Central memory CD8-positive, alpha-beta T cell (primary cell): ENCODE measurements around the gene NMNAT3.
"Not testable (repeated sequence)": the region's sequence is repeated elsewhere in the genome, so short reads cannot be mapped to it uniquely, and the experiment has no call there.

Source experiments
- ATAC-seq: fragments of 150-1000 bp; cut with Tn5 transposase; replicated peaks from 2 replicates; pipeline ENCODE4 v1.10.0; 2022; ENCODE audit warnings: mild to moderate bottlenecking, moderate FRiP score, moderate number of reproducible peaks; ENCODE audit not compliant: poor library complexity, severe bottlenecking; ENCODE audit errors: extremely low read depth
- DNase-seq, 2 donors: peaks; one replicate each; pipeline ENCODE4 v3.0.0; 2021; ENCODE audit warnings: low spot score in 2 of 2
- H3K27ac Mint-ChIP-seq: one replicate; pipeline ENCODE4 v1.8.0; 2022; ENCODE audit warnings: low read depth, mild to moderate bottlenecking, moderate library complexity, mixed read lengths
- H3K27me3 Mint-ChIP-seq: one replicate; pipeline ENCODE4 v1.8.0; 2022; ENCODE audit warnings: mixed read lengths
- H3K36me3 Mint-ChIP-seq: one replicate; pipeline ENCODE4 v1.8.0; 2022; ENCODE audit warnings: mild to moderate bottlenecking, moderate library complexity, mixed read lengths; ENCODE audit not compliant: insufficient read depth
- H3K4me1 Mint-ChIP-seq: one replicate; pipeline ENCODE4 v1.8.0; 2022; ENCODE audit warnings: mixed read lengths
- H3K4me3 Mint-ChIP-seq: one replicate; pipeline ENCODE4 v1.8.0; 2022; ENCODE audit warnings: mild to moderate bottlenecking, moderate library complexity, mixed read lengths
- H3K9me3 Mint-ChIP-seq: one replicate; pipeline ENCODE4 v1.8.0; 2022; ENCODE audit warnings: mixed read lengths

NMNAT3 gene

DNA sequence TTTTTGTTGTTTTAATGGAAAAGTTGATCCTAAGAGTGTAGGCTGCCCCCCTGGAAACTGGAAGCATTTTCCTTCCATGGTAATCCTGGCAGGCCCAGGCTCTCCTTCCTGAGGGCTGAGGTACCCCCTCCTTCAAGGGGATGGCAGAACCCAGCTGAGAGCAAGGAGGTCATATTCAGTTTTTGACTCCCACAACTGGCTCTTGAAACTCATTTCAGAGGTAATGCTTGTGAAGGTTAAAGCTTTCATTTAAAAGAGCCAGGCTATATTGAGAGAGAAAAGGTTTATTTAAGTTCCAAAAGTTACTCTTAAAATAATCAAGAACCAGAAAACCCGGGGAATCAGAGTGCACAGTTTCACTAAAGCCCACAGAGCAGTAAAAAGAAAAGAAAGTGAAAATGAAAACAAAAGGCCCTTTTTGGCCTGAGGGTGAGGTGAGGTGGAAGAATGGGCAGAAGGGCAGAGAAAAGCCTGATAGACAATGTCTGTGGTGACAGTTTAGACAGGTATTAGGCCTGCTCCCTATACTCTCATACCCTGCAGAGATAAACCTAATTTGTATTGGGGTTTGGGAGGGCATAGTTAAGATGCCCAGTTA is 91.3 kb downstream of the NMNAT3 start:
- H3K4me1 Mint-ChIP-seq = no peaks in the 10 kb centered on the region
- H3K27ac Mint-ChIP-seq = no peak overlapping the region

DNA sequence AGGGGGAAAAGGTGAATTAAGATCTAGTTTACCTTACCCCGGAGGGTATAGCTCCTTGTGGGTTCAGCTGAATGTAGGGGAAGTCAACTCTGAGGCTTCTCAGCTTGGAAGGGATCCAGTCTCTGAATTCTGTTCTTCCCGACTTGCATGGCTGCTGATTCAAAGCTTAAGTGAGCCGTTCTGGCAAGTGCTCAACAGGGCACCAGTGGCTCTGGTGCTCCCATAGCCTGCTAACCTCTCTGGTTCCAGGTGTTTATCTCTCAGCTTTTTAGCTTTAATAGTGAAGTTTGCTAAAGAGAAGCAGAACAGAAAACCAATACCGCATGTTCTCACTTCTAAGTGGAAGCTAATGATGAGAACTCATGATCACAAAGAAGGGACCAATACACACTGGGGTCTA is 92.0 kb downstream of the NMNAT3 start:
- no peak for ATAC-seq
- H3K4me1 Mint-ChIP-seq = no peaks in the 10 kb centered on the region
- no peaks in the 10 kb centered on the region for H3K36me3 Mint-ChIP-seq
- H3K27me3 Mint-ChIP-seq = no peaks in the 10 kb centered on the region
- no peaks in the 10 kb centered on the region for H3K9me3 Mint-ChIP-seq
- H3K27ac Mint-ChIP-seq = no peak overlapping the region
- DNase-seq = no peak
- no peak overlapping the region for H3K4me3 Mint-ChIP-seq

More for the DNA sequence above, 91.3 kb downstream of the NMNAT3 start:
- Mint-ChIP-seq H3K27me3 (no peaks in the 10 kb centered on the region), H3K9me3 (no peaks in the 10 kb centered on the region), H3K4me3 (no peak overlapping the region), H3K36me3 (no peaks in the 10 kb centered on the region)
- no peak for DNase-seq
- no peak for ATAC-seq

DNA sequence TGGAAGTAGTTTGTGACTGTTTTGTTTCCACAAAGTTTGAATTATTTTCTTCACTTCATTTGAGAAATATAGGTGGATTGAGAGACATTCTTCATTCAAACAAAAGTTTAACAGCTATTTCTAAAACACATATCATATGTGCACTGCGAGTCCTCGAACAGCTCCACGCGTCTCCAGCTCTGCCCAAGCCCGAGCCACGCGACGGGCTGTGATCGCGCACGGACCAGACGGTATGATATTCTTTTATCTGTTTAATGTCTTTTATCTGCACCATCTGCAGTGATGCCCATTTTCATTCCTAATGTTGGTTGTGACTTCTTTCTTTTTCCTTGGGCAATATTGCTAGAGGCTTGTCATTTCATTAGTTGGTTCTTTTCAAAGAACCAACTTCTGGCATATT is 94.1 kb downstream of the NMNAT3 start:
- H3K36me3 Mint-ChIP-seq, ATAC-seq, H3K27ac Mint-ChIP-seq, H3K4me3 Mint-ChIP-seq, H3K27me3 Mint-ChIP-seq, DNase-seq, H3K9me3 Mint-ChIP-seq, H3K4me1 Mint-ChIP-seq: not testable (repeated sequence)

DNA sequence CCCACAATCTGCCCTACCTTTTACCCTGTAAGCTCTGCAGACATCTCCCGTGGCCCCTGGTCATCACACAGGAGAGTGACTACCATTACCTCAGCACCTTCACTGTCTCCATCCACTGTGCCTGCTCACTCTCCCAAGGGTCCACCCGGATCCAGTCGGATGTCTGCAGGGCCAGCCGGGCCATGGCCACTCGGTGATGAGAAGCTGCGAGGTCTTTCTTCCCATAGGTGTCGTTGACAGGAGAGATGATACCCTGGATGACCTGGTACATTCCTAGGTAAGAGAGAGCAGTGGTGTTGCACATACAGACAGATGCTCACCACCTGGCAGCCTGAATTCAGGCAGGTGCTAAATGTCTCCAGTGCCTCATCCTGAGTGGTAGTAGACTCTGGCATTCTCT is 99.0 kb downstream of the NMNAT3 start:
- Mint-ChIP-seq H3K4me1 (no peaks in the 10 kb centered on the region), H3K9me3 (no peaks in the 10 kb centered on the region), H3K27ac (no peak overlapping the region), H3K4me3 (no peak overlapping the region), H3K36me3 (no peaks in the 10 kb centered on the region), H3K27me3 (no peaks in the 10 kb centered on the region)
- no peak for ATAC-seq
- no peak for DNase-seq

DNA sequence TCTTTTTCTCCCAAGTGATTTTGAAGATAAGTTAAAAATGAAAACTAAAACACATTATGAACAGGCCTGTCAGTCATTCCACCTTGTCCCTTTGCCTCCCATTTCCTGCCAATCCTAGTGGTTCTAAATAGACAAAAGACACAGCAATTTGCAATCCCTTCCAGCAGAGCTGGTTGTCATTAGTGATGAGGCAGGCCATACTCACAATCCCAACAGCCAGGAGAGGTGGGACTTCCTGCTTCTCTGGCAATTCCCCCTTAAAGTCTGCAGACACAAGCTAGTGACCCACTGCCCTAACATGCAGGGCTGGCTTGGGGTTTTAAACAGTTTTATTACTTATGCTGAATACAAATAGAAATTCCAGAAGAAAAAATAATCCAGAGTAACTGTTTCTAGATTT is 99.9 kb downstream of the NMNAT3 start:
- H3K4me3 Mint-ChIP-seq = no peak overlapping the region
- ATAC-seq = no peak
- H3K36me3 Mint-ChIP-seq = no peaks in the 10 kb centered on the region
- no peaks in the 10 kb centered on the region for H3K9me3 Mint-ChIP-seq
- no peak overlapping the region for H3K27ac Mint-ChIP-seq
- no peaks in the 10 kb centered on the region for H3K27me3 Mint-ChIP-seq
- H3K4me1 Mint-ChIP-seq = no peaks in the 10 kb centered on the region
- no peak for DNase-seq

DNA sequence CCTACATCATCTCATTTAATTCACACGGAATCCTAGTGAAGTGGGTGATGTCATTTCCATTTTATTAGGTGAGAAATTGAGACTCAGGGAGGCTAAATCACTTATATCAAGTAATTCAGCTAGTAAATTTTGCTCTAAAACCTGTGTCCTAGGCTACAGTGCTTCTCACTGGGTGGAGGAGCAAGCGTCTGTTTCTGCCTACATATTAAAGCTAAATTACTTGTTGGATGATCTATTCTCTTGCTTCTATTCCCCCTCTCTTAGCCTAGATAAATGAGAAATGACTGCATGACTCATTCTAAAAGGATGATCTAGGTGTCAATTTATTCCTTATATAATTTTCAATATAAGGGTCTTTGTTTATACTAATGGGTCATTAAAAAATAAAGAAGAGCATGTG is 100.4 kb downstream of the NMNAT3 start:
- Mint-ChIP-seq H3K9me3 (no peaks in the 10 kb centered on the region), H3K27ac (no peak overlapping the region), H3K27me3 (no peaks in the 10 kb centered on the region), H3K4me3 (no peak overlapping the region), H3K4me1 (no peaks in the 10 kb centered on the region), H3K36me3 (no peaks in the 10 kb centered on the region)
- DNase-seq = no peak
- ATAC-seq = no peak

DNA sequence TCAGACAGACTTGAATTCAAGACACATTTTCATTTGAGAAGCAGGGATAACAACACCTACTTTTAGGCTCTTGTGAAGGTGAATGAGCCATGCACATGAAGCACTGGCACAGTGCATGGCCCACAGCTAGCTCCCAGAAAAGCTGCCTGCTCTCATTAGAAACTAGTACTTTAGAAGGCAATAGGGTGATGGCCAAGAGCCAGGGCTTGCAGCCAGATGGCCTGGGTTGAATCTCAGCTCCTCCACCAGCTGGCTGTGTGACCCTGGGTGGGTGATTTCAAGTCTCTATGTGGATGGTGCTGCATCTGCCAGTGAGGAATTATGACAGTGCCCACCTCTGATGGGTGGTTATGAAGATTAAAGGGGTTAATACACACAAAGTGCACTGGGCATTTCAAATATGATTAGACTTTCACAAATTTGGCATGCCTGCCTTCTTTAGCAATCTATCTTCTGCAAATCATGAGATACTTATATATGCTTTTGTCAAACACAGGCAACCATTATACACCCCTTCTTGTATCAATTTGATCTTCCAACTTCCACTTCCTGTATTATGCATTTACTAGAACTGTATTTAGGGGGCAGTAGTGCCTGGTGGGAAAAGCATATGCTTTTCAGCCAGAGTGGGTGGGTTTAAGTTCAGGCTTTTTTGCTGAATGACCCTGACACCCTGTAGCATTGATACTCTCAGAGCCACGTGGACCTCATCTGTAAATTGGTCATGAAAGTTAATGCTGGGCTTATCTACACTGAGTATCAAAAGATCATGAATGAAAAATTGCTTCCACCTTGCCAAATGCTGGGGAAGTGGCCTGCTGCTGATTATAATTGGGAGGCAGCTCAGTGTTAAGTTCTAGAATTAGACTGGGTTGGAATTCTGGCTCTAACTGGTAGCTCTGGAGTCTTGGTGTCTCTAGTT is 103.5 kb downstream of the NMNAT3 start:
- DNase-seq (no peak), ATAC-seq (no peak)
- H3K9me3 Mint-ChIP-seq = no peaks in the 10 kb centered on the region
- no peak overlapping the region for H3K27ac Mint-ChIP-seq
- H3K36me3 Mint-ChIP-seq = no peaks in the 10 kb centered on the region
- H3K4me1 Mint-ChIP-seq = no peaks in the 10 kb centered on the region
- H3K27me3 Mint-ChIP-seq = peaks cover 10% of the 10 kb centered on the region
- no peak overlapping the region for H3K4me3 Mint-ChIP-seq

DNA sequence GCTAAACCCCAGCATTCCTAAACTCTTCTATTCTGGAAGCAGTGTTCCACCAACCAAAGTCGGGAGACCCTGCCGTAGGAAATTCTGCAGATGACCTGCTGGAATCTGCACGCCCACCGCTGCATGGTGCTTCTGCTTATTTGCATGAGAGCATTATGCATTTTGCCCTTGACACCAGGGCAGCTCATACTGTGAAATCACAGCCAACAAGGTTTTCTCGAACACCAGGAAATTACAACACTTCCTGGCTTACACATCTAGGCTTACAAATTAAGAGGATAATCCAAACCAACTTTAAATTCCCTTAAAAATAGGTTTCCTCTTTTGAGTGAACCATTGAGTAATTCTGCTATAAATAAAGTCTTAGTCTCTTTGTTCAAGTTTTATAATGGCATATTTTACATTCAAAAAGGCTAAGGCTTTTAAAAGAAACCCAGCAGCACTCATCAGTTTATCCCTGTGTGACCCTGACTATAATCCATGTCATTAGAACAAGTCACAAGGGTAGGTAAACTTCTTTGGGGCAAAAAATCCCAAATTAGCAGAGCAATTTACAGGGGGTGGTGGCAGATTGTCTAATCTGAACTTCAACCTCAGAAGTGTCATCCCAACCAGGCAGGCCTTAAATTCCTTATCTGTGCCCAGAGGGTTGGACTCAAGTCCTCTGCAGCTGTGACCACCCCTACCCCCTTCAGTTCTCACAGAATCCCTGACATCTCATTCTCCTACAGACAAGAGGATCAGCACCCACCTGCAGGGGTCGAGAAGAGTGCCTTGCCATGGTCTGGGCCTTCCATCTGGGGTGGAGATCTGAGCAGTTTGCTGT is 104.7 kb downstream of the NMNAT3 start:
- no peak overlapping the region for H3K27ac Mint-ChIP-seq
- no peak for DNase-seq
- H3K9me3 Mint-ChIP-seq = no peaks in the 10 kb centered on the region
- no peak overlapping the region for H3K4me3 Mint-ChIP-seq
- ATAC-seq = no peak
- H3K27me3 Mint-ChIP-seq = peaks cover 10% of the 10 kb centered on the region
- no peaks in the 10 kb centered on the region for H3K4me1 Mint-ChIP-seq
- H3K36me3 Mint-ChIP-seq = no peaks in the 10 kb centered on the region

DNA sequence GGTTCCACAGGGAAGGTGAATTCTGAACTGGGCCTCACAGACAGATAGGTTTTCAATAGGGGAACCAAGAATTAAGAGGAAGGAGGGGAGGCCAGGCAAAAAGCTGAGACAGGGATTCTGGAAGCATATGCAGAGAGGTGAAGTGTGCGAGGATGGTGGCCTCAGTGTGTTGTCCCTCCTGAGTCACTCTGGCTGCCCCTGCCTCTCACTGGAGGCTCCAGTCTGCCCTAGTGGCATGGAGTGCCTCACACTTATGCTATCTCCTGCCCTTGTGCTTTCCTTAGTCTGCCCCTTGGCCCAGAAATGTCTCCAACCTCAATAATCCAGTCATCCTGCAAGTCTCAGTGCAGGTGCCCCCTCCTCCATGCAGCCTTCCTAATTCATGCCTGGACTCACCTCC is 106.1 kb downstream of the NMNAT3 start:
- Mint-ChIP-seq H3K27me3 (peaks cover 10% of the 10 kb centered on the region), H3K4me1 (no peaks in the 10 kb centered on the region), H3K36me3 (no peaks in the 10 kb centered on the region), H3K4me3 (no peak overlapping the region), H3K27ac (no peak overlapping the region), H3K9me3 (no peaks in the 10 kb centered on the region)
- no peak for ATAC-seq
- DNase-seq = no peak

DNA sequence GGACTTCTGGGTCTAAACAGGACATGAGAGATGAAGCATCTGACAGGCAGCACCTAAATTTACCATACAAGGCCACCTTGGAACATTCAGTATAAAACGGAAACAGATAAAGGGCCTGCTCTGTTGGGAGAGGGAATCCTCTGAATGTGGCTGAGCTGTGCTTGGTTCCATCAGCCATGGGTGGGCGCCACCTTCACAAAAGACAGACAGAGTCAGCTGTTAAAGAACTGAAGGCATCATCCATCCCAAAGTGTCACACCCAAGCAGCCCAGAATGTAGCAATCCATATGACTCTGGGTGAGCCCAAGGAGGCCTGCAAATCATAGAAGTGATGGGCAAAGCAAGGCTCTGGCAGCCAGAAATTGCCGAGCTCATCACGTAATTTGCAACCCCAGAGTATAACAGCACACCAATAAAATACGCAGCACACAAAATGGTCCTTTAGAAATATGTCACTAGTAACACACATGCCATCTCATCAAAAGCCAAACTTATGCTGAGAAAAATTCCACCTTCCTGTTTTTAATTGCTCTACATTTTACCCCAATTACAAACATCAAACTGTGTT is 113.4 kb downstream of the NMNAT3 start:
- H3K9me3 Mint-ChIP-seq = no peaks in the 10 kb centered on the region
- DNase-seq (no peak), ATAC-seq (no peak)
- no peaks in the 10 kb centered on the region for H3K4me1 Mint-ChIP-seq
- no peaks in the 10 kb centered on the region for H3K36me3 Mint-ChIP-seq
- no peaks in the 10 kb centered on the region for H3K27me3 Mint-ChIP-seq
- no peak overlapping the region for H3K27ac Mint-ChIP-seq
- H3K4me3 Mint-ChIP-seq = no peak overlapping the region

DNA sequence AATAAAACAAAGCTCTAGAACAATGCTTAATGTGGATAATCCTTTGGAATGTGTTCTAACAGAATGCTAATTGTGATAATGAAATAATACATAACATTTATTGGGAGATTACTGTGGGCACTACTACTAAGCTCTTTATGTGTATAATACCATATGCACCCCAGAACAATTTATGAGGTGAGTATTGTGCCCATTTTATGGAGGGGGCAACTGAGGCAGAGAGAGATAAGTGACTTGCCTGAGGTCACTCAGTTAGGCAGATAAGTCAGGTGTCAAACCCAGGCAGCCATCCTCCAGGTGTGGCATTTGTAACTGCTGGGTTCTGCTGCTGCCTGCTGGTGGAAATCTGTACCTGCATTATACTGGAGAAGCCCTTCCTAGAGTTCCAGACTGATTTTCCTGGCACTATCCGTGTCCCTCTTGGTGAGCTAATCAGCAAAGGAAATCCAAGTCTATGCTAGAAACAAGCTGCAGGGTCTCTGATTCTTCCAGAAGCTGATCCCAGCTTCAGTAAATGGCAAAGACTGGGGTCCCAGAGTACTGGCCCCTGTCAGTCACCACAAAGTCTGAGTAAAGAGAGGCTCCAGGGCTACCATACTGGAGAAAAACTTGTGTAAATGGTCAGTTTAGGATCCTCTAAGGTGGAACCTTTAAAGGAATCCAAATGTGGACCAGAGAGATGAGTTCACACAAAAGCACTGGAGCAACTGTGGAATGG is 115.7 kb downstream of the NMNAT3 start:
- no peak for ATAC-seq
- H3K27me3 Mint-ChIP-seq = no peaks in the 10 kb centered on the region
- no peak for DNase-seq
- no peaks in the 10 kb centered on the region for H3K4me1 Mint-ChIP-seq
- no peaks in the 10 kb centered on the region for H3K36me3 Mint-ChIP-seq
- H3K4me3 Mint-ChIP-seq = no peak overlapping the region
- no peak overlapping the region for H3K27ac Mint-ChIP-seq
- no peaks in the 10 kb centered on the region for H3K9me3 Mint-ChIP-seq

DNA sequence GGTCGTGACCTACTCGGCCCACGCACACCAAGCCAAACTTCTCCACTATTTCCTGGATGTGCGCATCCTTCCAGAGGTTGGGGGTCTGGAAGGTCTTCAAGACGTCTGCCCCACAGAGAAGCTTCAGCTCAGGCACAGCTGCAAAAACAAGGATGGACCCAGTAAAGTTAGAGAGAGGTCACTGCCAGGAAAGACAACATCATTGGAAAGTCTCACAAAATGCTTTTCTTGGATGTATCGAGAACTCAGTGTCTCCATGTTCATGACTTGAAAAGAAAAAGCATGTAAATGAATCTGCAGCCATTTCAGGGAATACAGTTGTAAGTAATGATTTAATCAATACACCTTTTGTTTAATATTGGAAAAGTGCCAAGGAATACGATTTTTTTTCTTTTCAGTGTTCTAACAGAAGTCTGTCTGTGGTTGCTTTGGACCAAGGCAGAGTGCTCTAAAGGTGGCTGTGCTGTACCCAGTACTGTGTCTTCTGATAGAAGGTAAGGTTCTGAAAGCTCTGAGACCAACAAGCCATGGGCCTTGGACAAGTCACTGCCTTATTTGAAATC is 116.4 kb downstream of the NMNAT3 start:
- Mint-ChIP-seq H3K9me3 (no peaks in the 10 kb centered on the region), H3K36me3 (no peaks in the 10 kb centered on the region), H3K4me1 (no peaks in the 10 kb centered on the region), H3K4me3 (no peak overlapping the region), H3K27ac (no peak overlapping the region), H3K27me3 (no peaks in the 10 kb centered on the region)
- no peak for DNase-seq
- ATAC-seq = no peak
